HL-60 (cell line): ENCODE measurements around the gene UFC1.

Source experiments
- DNase-seq, 2 experiments: peaks; one replicate each; pipeline ENCODE4 v3.0.0-alpha.2; 2010 to 2020; ENCODE audit warnings: low read depth in 1 of 2, low spot score in 1 of 2
- H3K27ac ChIP-seq: fragments of 250-450 bp; sonication (Bioruptor Pico); replicated peaks from 2 replicates; pipeline ENCODE4 v1.5.1; 2020; ENCODE audit warnings: mild to moderate bottlenecking, moderate library complexity
- H3K27me3 ChIP-seq: fragments of 250-450 bp; sonication (Bioruptor Pico); 2 replicates; pipeline ENCODE4 v1.5.1; 2021; ENCODE audit warnings: mild to moderate bottlenecking, moderate library complexity; ENCODE audit not compliant: insufficient read depth, poor library complexity, severe bottlenecking
- H3K4me3 ChIP-seq: replicated peaks from 2 replicates; pipeline ENCODE4 v1.5.1; 2011; ENCODE audit warnings: mild to moderate bottlenecking, control low read depth, low read length; ENCODE audit not compliant: insufficient read depth
- GABPA ChIP-seq: IDR thresholded peaks from 2 replicates; pipeline ENCODE4 v1.6.1; 2012; ENCODE audit warnings: low read depth
- POLR2AphosphoS5 ChIP-seq: IDR thresholded peaks from 2 replicates; pipeline ENCODE4 v1.6.1; 2012; ENCODE audit warnings: low read depth
- SPI1 ChIP-seq: IDR thresholded peaks from 2 replicates; pipeline ENCODE4 v1.6.1; 2012; ENCODE audit warnings: low read depth, mild to moderate bottlenecking, borderline replicate concordance
- TF ChIP-seq, protein P1 (sequence below): IDR thresholded peaks from one replicate; pipeline ENCODE4 v1.5.1; 2011; ENCODE audit warnings: low read length, control low read depth, inconsistent platforms; ENCODE audit not compliant: insufficient read depth
- TF ChIP-seq, protein P2 (sequence below): IDR thresholded peaks from 2 replicates; pipeline ENCODE4 v1.6.1; 2012; ENCODE audit warnings: low read depth; ENCODE audit not compliant: insufficient replicate concordance

The UFC1 gene

DNA sequence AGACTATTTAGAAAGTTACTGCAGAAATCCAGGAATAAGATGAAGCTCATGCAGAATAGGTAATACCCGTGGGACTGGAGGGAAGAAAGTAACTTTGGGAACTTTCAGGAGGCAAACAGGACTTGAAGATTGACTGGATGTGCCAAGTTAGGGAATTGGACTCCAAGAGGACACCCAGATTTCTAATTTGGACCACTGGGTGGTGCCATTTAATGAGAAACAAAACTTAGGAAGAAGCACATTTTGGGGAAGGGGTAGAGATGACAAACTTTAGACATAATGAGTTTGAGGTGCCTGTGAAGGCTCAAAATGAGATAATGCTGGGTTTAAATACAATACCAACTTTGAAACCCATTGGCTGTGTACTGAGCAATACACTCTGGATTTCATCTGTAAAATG lies 26.9 kb downstream of the UFC1 start:
- H3K4me3 ChIP-seq: no peak overlapping the region
- H3K27me3 ChIP-seq: no peaks in the 10 kb centered on the region
- no peak overlapping the region for H3K27ac ChIP-seq
- DNase-seq: no peak
- TF ChIP-seq SPI1: no peak
- TF ChIP-seq, protein P1, sequence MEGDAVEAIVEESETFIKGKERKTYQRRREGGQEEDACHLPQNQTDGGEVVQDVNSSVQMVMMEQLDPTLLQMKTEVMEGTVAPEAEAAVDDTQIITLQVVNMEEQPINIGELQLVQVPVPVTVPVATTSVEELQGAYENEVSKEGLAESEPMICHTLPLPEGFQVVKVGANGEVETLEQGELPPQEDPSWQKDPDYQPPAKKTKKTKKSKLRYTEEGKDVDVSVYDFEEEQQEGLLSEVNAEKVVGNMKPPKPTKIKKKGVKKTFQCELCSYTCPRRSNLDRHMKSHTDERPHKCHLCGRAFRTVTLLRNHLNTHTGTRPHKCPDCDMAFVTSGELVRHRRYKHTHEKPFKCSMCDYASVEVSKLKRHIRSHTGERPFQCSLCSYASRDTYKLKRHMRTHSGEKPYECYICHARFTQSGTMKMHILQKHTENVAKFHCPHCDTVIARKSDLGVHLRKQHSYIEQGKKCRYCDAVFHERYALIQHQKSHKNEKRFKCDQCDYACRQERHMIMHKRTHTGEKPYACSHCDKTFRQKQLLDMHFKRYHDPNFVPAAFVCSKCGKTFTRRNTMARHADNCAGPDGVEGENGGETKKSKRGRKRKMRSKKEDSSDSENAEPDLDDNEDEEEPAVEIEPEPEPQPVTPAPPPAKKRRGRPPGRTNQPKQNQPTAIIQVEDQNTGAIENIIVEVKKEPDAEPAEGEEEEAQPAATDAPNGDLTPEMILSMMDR: peak; percentile 8

DNA sequence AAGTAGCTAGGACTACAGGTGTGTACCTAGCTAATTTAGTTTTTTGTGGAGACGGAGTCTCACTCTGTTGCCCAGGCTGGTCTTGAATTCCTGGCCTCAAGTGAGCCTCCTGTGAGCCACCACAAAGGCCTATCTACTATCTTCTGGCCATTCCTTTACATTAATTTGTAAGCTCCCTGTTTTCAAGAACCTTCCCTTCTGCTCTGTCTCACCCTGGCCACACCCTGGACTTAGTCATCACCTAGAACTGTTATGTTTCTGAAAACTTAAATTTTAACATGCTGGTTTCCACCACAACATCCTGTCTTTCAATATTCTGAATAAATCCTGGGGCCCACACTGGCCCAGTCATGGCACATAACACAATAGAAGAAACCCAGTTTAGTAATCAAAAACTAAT lies 28.4 kb downstream of the UFC1 start:
- DNase-seq: no peak
- H3K27me3 ChIP-seq: no peaks in the 10 kb centered on the region
- H3K4me3 ChIP-seq: no peak overlapping the region
- TF ChIP-seq, protein P2, sequence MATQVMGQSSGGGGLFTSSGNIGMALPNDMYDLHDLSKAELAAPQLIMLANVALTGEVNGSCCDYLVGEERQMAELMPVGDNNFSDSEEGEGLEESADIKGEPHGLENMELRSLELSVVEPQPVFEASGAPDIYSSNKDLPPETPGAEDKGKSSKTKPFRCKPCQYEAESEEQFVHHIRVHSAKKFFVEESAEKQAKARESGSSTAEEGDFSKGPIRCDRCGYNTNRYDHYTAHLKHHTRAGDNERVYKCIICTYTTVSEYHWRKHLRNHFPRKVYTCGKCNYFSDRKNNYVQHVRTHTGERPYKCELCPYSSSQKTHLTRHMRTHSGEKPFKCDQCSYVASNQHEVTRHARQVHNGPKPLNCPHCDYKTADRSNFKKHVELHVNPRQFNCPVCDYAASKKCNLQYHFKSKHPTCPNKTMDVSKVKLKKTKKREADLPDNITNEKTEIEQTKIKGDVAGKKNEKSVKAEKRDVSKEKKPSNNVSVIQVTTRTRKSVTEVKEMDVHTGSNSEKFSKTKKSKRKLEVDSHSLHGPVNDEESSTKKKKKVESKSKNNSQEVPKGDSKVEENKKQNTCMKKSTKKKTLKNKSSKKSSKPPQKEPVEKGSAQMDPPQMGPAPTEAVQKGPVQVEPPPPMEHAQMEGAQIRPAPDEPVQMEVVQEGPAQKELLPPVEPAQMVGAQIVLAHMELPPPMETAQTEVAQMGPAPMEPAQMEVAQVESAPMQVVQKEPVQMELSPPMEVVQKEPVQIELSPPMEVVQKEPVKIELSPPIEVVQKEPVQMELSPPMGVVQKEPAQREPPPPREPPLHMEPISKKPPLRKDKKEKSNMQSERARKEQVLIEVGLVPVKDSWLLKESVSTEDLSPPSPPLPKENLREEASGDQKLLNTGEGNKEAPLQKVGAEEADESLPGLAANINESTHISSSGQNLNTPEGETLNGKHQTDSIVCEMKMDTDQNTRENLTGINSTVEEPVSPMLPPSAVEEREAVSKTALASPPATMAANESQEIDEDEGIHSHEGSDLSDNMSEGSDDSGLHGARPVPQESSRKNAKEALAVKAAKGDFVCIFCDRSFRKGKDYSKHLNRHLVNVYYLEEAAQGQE: no peak
- TF ChIP-seq POLR2AphosphoS5: no peak
- TF ChIP-seq GABPA: no peak
- TF ChIP-seq SPI1: no peak
- TF ChIP-seq, protein P1: no peak
- H3K27ac ChIP-seq: no peak overlapping the region

GRCh38 chr1:161185282-161185682 lies 31.5 kb downstream of the UFC1 start:
- H3K27ac ChIP-seq: peak overlapping the region; percentile 73
- H3K27me3 ChIP-seq: no peaks in the 10 kb centered on the region
- no peak overlapping the region for H3K4me3 ChIP-seq
- peak; percentile 34; the same call in 1 of the 2 replicates for TF ChIP-seq SPI1
- TF ChIP-seq POLR2AphosphoS5: peak; percentile 66
- TF ChIP-seq, protein P2: no peak
- TF ChIP-seq, protein P1: no peak
- no peak for TF ChIP-seq GABPA
- DNase-seq: peak; percentile 85 to 95

GRCh38 chr1:161185732-161186311 lies 32.0 kb downstream of the UFC1 start:
- DNase-seq: peak; percentile 38 to 60
- Histone ChIP-seq H3K4me3 (no peak overlapping the region), H3K27ac (peak overlapping the region; percentile 73), H3K27me3 (no peaks in the 10 kb centered on the region)
- TF ChIP-seq SPI1 (peak; percentile 99), GABPA (no peak), POLR2AphosphoS5 (peak; percentile 26; the same call in 1 of the 2 replicates)
- TF ChIP-seq, protein P2: no peak
- TF ChIP-seq, protein P1: no peak
